IPS DF 4.7 (cell line): ENCODE data around the gene TRIM62.
"Not testable (repeated sequence)": the region's sequence is repeated elsewhere in the genome, so short reads cannot be mapped to it uniquely, and the experiment has no call there.

Experiments used
- DNase-seq: peaks from one replicate; pipeline ENCODE4 v3.0.0-alpha.2; 2013; ENCODE audit warnings: low spot score; ENCODE audit errors: extremely low read depth

Gene TRIM62

GRCh38 chr1:33111965-33112364, 69.9 kb downstream of the TRIM62 start:
- no peak for DNase-seq

GRCh38 chr1:33110477-33110876, 71.4 kb downstream of the TRIM62 start:
- no peak for DNase-seq

- not testable (repeated sequence) for DNase-seq
Observed at GRCh38 chr1:33100119-33100415, 81.8 kb downstream of the TRIM62 start.

- DNase-seq = no peak
Observed at GRCh38 chr1:33099290-33100118, 82.3 kb downstream of the TRIM62 start.

GRCh38 chr1:33098371-33098770, 83.5 kb downstream of the TRIM62 start:
- DNase-seq = no peak

- DNase-seq = no peak
Observed at GRCh38 chr1:33097762-33098161, 84.1 kb downstream of the TRIM62 start.

GRCh38 chr1:33097137-33097611, 84.7 kb downstream of the TRIM62 start:
- no peak for DNase-seq

GRCh38 chr1:33096363-33097005, 85.4 kb downstream of the TRIM62 start:
- no peak for DNase-seq
